HG03432 (cell line): Measurements from ENCODE around the gene NEU2.

Experiments
- ATAC-seq: cut with Tn5 transposase; IDR thresholded peaks from one replicate; pipeline ENCODE4 v1.9.1; 2021; ENCODE audit warnings: mild to moderate bottlenecking, moderate library complexity; ENCODE audit not compliant: unreplicated experiment

NEU2 gene

DNA sequence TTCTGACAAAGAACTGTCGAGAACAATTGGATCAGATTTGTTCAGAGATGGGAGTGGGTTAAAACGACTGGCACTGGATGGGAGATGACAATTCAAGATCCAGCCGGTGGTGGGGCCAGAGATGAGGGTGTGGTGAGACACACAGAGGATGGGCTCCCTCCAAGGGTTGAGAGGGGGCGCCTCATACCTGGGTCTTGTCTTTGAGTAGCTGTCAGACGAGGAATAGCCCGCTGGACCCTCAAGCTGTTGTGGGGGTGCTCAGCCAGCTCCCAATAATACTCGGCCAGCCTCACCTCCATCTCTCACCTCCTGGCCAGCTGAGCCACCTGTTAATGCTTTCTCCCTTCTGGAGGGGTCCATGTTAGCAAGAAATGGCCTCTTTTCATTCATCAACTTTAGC is 41.6 kb downstream of the NEU2 start:
- ATAC-seq = no peak

DNA sequence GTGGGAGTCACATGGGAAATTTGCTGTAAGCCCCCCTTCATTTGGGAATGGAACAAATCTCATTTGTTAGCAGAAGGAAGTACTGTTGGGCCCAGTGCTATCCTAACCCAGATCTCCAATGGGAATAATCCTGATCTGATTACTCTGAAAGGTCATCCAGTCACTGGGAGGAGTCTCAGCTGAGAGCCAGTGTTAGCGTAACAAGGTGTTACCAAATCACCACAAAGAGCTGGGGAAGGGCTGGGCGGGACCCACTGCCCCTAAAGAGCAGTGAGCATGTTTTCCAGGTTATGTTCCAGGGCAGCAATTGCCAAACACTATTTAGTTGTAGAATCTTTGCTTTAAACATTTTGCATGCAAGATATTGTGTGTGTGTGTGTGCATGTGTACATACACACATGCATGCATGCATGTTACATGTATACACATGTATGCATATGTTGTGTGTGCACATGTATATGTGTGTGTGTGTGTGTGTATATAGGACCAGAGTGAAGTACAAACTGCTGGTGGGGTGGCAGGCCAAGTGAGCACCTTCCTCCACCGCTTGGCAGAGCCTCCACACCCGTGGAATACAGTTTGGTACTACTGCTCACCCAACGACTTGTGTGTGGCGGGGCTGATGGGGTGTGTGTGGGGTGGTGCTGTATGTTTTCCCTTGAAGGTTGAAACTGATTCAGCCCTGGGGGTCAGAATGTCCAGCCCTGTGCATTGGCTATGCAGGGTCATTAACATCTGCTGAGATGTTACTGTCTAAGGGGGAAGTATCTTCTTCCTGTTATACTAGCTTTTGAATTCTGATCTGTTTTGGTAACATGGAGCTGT is 42.9 kb downstream of the NEU2 start:
- peak; percentile 26 for ATAC-seq

DNA sequence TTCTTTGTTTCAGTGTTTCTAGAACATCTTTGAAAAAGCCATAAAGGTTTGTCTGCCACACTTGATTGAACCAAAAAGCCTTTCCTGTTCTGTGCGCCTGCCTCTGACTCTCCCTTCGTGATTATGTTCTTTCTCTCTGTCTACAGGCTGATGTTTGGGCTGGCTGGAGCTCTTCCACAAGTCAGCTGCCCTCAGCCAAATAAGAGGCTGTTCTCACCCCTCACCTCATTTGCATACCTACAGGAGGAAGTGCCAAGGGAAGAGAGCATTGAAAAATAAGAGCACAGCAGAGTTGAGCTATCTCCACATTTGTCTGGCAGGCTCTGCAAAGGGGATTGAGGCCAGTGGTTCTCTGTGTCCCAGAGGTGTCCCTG is 43.5 kb downstream of the NEU2 start:
- ATAC-seq = peak; percentile 58

DNA sequence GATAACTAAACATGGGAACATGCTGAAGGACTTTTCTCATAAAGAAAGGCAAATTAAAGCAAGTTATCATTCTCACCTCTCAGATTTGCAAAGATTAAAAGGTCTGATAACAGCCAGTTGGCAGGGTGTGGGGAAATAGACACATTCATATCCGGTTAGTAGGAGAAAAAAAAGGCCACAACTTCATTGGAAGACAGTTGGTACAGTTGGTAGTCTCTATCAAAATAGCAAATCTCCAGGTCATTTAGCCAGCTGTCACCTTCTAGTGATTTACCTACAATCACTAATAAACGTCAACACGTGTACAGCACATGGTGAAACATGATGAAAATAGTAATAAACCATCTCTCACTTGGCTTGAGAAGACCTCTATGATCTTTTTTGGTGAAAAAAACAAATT is 44.3 kb downstream of the NEU2 start:
- ATAC-seq = no peak

DNA sequence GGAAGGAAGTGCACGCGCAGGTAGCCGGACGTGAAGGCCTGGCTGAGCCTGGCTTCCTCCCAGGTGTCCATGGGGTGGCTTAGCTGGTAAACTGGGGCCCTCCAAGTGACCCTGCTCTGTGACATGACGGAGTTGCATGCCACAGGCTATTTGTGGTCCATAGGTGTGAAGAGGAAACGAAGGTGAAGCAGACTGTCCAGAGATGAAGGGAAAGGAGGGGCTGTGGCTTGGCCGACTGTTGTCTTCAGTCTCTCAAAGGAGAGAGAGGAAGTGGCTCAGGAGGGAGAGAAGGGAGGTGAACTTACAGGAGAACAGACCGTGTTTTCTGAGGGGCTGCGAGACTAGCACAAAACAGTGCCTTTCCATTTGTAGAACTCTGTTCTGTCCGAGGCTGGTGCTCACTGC is 47.0 kb downstream of the NEU2 start:
- ATAC-seq = peak; percentile 35

DNA sequence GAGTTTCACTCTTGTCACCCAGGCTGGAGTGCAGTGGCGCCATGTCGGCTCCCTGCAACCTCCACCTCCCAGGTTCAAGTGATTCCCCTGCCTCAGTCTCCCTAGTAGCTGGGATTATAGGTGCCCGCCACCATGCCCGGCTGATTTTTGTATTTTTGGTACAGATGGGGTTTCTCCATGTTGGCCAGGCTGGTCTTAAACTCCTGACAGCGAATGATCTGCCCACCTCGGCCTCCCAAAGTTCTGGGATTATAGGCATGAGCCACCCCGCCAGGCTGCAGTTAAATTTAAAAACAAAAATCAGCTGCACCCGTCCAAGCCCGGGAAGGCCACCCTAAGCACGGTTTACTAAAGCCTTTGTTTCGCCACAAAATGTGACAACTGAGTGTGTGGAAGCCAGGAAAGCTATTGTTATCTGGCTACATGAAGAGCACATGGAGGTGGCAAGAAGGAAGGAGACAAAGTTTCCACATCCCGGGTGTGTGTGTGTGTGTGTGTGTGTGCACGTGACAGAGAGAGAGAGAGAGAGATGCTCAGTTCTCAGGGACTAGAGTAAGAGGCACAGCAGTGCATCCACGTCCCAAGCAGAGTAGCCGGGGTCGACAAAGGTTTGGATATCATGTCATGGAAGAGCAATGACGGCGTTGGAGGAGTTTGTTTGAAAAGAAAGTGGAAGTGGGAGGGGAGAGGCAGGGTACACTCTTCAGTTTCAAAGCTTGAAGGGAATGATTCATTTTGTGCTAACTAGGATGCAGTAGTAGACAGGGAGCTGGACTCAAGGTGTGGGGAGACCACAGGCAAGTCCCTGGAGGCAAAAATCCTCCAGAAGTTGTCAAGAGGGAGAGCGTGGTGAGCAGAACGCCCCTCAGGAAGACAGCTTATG is 47.7 kb downstream of the NEU2 start:
- ATAC-seq = no peak

DNA sequence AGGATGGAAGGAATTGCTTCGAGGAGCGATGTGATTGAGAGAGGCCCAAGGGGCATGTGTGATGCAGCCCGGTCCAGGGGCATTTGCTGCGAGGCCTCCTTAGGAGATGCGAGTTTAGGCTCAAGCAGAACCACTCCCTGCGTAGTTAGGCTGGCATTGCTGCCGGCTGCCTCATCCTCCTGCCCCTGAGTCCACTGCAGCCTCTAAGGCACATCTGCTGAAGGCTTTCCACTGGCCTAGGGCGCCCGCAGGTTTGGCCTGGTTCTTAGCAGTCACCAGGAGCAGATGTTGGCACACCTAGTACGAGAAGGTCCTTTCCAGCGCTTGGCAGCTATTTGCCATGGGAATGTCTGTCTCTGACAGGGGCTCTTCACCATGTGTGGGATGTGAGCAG is 48.4 kb downstream of the NEU2 start:
- no peak for ATAC-seq

DNA sequence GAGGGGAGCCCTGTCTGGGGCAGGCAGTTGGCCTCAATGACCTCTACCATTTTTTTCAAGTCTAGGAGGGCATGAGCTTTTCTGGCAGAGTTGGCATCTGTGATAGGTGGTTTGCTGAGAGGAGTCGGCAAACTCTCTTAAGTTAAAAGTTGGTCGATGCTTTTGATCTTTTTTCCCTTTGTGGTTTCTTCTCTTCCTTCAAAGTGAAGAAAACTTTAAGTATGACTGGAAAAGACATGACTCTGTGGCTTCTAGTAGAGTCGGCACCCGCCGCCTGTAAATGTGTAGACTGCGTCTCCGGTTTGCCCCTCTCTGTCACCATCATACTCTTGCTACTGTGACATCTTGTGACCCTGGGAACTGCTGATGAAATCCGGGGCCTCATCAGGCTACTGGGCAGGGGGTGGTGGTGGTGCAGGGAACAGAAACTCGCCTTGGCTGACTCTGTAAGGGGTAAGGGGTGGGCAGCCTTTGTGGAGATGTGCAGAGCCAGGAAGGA is 48.8 kb downstream of the NEU2 start:
- ATAC-seq = no peak

DNA sequence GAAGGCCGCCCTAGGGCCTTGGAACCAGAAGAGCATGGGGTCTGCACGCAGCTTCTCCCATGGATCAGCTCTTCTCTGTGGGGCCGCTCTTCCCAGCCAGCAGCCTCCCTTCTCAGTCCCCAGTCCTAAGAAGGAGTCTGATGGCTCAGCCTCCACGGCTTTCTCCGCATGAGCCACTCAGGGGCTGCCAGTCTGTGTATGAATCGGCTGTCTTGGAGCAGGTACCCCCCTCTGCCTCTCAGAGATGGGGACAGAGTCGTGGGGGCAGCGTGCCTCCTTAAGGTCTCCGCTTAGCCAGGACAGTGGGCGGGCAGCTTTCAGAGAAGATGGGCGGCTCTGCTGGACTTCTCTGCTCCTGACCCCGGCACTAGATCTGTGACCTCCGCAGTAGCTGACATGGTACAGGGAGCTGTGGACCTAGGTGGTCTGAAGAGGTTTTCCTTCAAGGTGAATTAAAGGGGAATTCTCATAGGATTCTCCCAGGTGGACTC is 49.3 kb downstream of the NEU2 start:
- peak; percentile 2 for ATAC-seq

DNA sequence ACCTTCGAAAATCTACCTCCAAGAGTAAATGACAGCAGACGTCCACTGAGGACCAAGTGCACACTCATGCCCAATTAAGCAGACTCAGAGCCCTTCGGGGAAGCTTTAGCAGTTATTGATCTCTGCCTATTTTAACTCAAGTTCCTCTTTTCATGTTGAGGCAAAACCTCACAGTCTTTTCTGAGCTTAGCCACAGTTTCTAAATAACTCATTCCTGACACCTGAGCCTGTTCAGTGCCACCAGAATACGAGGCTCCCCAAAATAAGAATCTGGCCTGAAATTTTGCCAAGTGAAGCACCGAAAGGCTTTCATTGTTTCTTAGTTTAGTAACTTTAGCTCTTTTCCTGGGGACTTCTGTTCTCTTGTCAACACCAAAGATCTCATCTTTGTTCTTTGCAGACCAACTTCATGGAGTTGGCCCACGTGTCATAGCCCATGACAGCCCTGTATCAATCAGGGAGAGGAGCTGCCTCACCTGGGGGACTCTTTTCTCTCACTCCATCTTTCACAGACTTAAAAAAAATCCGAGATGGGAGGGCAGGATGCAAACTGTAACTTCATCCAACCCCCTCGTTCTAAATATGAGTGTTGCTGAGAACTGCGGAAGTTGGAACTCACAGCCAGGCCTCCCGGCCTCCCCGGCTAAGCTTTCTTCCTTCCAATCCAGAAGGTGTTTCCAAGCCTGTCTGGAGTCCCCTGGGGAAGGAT is 49.9 kb downstream of the NEU2 start:
- ATAC-seq = peak; percentile 49

DNA sequence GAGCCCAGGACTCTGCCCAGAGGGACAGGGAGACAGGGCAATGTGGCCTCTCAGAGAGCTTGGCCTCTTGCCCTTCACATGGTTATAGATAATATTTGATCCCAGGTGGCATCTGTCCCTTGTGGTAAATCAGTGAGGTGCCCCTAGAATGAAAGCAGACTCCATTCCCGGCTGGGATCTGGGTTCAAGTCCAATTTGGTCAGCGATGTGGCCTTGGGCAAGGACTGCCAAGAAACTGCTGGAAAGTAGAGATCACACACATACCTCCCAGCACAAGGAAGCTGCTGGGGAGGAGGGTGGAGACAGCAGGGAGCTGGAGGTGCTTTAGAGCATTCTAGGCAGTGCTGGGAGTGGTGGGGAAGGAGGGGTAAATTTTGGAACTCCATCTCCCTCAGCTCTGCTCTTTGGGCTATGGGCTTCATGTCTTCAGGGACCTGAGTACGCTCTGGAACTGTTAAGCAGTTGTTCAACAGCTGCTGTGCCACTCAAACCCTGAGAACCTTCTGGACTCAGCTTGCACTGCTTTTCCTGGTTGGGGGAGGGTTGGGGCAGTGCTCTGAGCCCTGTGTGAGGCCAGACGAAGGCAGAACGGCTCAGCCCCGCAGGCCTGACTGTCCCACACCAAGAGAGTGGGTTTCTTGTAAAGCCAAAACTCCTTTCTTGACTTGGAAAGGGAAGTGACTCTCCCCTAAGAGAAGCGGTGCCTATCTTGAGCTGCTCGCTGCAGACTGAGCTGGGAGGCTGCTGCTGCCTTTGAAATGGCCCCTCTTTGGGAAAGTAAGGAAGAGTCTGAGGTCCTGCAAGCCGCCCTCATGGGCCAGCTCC is 50.7 kb downstream of the NEU2 start:
- no peak for ATAC-seq

DNA sequence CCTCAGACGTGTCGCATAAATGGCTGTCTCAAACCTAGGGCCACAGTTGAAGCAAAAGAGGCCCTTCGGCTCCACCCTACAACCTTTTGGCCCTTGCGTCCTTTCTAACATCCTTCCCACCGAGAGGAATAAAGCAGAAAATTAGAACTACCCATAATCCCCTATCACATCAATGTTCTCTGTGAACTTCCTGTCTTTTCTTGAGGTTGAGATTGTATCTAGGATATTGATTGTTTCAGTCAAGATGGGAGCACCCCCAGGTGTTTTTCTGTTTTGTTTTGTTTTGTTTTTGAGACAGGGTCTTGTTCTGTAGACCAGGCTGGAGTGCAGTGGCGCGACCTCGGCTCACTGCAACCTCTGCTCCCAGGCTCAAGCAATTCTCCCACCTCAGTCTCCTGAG is 51.3 kb downstream of the NEU2 start:
- ATAC-seq = no peak

DNA sequence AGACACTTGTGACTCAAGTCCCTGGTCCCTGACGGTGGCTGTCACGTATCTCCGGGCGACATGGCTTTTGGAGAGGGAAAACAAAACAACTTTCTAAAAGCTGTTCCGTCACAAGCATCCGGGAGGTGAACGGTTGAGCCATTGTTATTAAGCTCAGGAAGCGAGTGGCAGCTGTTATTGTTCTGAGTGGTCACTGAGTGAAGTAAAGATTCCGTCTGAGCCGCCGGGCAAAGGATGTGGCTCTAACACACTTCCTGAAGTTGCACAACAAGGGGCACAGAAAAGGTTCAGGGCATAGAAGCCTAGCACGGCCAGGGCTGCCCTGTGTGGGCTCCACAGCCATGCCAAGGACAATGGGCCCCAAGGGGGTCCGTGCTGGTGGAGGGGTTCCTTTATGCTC is 52.0 kb downstream of the NEU2 start:
- peak; percentile 23 for ATAC-seq
